MM.1S (cell line): Measurements from ENCODE around the gene IQSEC1.

Experiments used
- DNase-seq: peaks from one replicate; pipeline ENCODE4 v3.0.0-alpha.2; 2015
- H2AFZ ChIP-seq: fragments of 300-600 bp; sonication (generic); 2 replicates; pipeline ENCODE4 v1.6.0; 2016; ENCODE audit warnings: antibody characterized with exemption, low read length
- H3F3A ChIP-seq: fragments of 300-600 bp; sonication (generic); 2 replicates; pipeline ENCODE4 v1.6.1; 2016; ENCODE audit warnings: mild to moderate bottlenecking, antibody characterized with exemption, low read length, moderate library complexity, mixed read lengths; ENCODE audit not compliant: insufficient read depth
- H3K27ac ChIP-seq: fragments of 300-600 bp; sonication (generic); 2 replicates; pipeline ENCODE4 v1.5.1; 2016; ENCODE audit warnings: mild to moderate bottlenecking, low read length
- H3K27me3 ChIP-seq: fragments of 300-600 bp; sonication (generic); replicated peaks from 2 replicates; pipeline ENCODE4 v1.6.0; 2016; ENCODE audit warnings: low read length; ENCODE audit not compliant: insufficient read depth
- H3K36me3 ChIP-seq: fragments of 300-600 bp; sonication (generic); replicated peaks from 2 replicates; pipeline ENCODE4 v1.6.1; 2016; ENCODE audit warnings: mild to moderate bottlenecking, low read length, mixed read lengths; ENCODE audit not compliant: insufficient read depth
- H3K4me1 ChIP-seq: fragments of 300-600 bp; sonication (generic); 2 replicates; pipeline ENCODE4 v1.6.1; 2016; ENCODE audit warnings: low read length, mixed read lengths
- H3K4me2 ChIP-seq: fragments of 300-600 bp; sonication (generic); 2 replicates; pipeline ENCODE4 v1.6.0; 2016; ENCODE audit warnings: low read depth, low read length
- H3K4me3 ChIP-seq: fragments of 300-600 bp; sonication (generic); 2 replicates; pipeline ENCODE4 v1.5.1; 2016; ENCODE audit warnings: low read length, mixed read lengths
- H3K79me2 ChIP-seq: fragments of 300-600 bp; sonication (generic); 2 replicates; pipeline ENCODE4 v1.6.1; 2016; ENCODE audit warnings: mixed run types, low read length, mixed read lengths
- H3K9ac ChIP-seq: fragments of 300-600 bp; sonication (generic); 2 replicates; pipeline ENCODE4 v1.6.1; 2016; ENCODE audit warnings: low read length, mixed read lengths
- H3K9me2 ChIP-seq: fragments of 300-600 bp; sonication (generic); replicated peaks from 2 replicates; pipeline ENCODE4 v1.6.1; 2016; ENCODE audit warnings: mild to moderate bottlenecking, low read length, mixed read lengths; ENCODE audit not compliant: insufficient read depth
- H3K9me3 ChIP-seq: fragments of 300-600 bp; sonication (generic); replicated peaks from 2 replicates; pipeline ENCODE4 v1.6.1; 2016; ENCODE audit warnings: mild to moderate bottlenecking, low read length, mixed read lengths; ENCODE audit not compliant: insufficient read depth
- H4K20me1 ChIP-seq: fragments of 300-600 bp; sonication (generic); 2 replicates; pipeline ENCODE4 v1.6.1; 2016; ENCODE audit warnings: mild to moderate bottlenecking, low read length, moderate library complexity, mixed read lengths; ENCODE audit not compliant: insufficient read depth
- EZH2 ChIP-seq: fragments of 300-600 bp; sonication (generic); optimal IDR thresholded peaks from 2 replicates; pipeline ENCODE3; 2017; ENCODE audit warnings: low read depth, mild to moderate bottlenecking, antibody characterized with exemption, low read length, mixed read lengths
- EZH2phosphoT487 ChIP-seq: fragments of 300-600 bp; sonication (generic); IDR thresholded peaks from 2 replicates; pipeline ENCODE4 v1.6.1; 2018; ENCODE audit warnings: antibody characterized with exemption, low read length
- TF ChIP-seq, protein P1 (sequence below): fragments of 300-600 bp; sonication (generic); IDR thresholded peaks from 2 replicates; pipeline ENCODE4 v1.5.1; 2016; ENCODE audit warnings: antibody characterized with exemption, low read length, mixed read lengths

Gene IQSEC1

DNA sequence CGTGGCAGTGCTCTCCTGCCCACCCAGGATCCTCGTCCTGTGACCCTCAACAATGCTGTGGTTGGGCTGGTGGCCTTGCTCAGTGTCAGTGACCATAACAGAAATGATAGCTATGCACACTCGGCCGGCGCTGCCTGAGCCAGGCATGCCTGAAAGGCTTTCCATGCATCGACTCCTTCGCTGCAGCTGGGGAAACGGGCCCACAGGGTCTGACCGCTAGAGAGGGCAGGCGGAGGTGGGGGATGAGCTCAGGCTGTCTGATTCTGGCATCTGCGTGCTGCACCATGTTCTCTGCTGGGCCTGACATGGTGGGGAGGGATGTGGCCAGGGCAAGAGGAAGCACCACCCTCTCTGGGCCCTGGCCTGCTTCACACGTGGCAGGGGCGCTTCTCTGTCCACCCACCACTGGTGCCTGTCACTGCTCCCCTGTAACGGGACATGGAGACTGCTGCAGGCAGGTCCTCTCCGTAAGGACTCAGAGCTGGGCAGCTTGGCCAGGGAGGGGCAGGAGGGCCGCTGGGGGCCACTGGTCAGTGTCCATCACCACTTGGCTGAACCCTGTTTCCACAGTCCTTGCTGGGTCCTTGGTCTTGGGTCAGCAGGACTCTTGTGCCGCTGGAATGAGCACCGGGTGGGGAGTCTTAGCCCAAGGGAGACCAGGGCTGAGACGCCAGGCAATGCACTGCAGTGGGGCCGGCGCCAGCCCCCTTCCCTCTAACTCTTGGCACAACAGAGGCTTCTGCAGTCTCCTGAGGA is 167.7 kb downstream of the IQSEC1 start:
- Histone ChIP-seq H3K27ac (no peak overlapping the region), H3K4me1 (no peaks in the 10 kb centered on the region), H3K9me3 (no peaks in the 10 kb centered on the region), H3K9ac (no peak overlapping the region), H3F3A (no peaks in the 10 kb centered on the region), H3K4me2 (no peak overlapping the region), H3K27me3 (no peaks in the 10 kb centered on the region), H3K79me2 (no peaks in the 10 kb centered on the region), H2AFZ (no peak overlapping the region), H3K4me3 (no peak overlapping the region), H3K36me3 (no peaks in the 10 kb centered on the region; the same call in none of the 2 replicates), H3K9me2 (no peaks in the 10 kb centered on the region), H4K20me1 (no peaks in the 10 kb centered on the region)
- TF ChIP-seq EZH2phosphoT487, result no peak
- TF ChIP-seq EZH2, result no peak
- TF ChIP-seq, protein P1, sequence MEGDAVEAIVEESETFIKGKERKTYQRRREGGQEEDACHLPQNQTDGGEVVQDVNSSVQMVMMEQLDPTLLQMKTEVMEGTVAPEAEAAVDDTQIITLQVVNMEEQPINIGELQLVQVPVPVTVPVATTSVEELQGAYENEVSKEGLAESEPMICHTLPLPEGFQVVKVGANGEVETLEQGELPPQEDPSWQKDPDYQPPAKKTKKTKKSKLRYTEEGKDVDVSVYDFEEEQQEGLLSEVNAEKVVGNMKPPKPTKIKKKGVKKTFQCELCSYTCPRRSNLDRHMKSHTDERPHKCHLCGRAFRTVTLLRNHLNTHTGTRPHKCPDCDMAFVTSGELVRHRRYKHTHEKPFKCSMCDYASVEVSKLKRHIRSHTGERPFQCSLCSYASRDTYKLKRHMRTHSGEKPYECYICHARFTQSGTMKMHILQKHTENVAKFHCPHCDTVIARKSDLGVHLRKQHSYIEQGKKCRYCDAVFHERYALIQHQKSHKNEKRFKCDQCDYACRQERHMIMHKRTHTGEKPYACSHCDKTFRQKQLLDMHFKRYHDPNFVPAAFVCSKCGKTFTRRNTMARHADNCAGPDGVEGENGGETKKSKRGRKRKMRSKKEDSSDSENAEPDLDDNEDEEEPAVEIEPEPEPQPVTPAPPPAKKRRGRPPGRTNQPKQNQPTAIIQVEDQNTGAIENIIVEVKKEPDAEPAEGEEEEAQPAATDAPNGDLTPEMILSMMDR, result no peak
- no peak for DNase-seq

DNA sequence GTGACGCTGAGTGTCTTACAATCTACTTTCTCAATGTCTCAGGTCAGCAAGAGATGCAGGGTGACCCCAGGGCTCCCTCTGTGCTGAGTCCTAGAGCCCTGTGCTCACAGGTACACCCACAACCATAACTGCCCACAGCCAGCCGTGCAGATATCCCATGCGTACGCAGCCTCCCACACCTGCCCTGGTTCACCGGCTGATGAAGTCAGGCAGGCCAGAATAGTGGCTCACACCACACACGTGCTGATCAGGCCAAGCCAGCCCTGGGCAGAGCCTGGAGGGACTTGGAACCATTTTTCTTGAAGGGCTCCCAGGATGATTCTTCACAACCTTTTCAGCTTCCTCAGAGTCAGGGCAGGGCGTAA is 168.3 kb downstream of the IQSEC1 start:
- no peak for DNase-seq
- H2AFZ ChIP-seq, result no peak overlapping the region
- TF ChIP-seq EZH2phosphoT487 (no peak), EZH2 (no peak)
- TF ChIP-seq, protein P1, result no peak
- no peak overlapping the region for H3K4me3 ChIP-seq
- no peaks in the 10 kb centered on the region; the same call in 1 of the 2 replicates for H3K36me3 ChIP-seq
- no peak overlapping the region for H3K4me2 ChIP-seq
- no peaks in the 10 kb centered on the region for H3K9me2 ChIP-seq
- H3K9ac ChIP-seq, result no peak overlapping the region
- no peak overlapping the region for H3K27ac ChIP-seq
- H3K9me3 ChIP-seq, result no peaks in the 10 kb centered on the region
- no peaks in the 10 kb centered on the region for H3F3A ChIP-seq
- no peaks in the 10 kb centered on the region for H4K20me1 ChIP-seq
- no peaks in the 10 kb centered on the region for H3K27me3 ChIP-seq
- H3K4me1 ChIP-seq, result no peaks in the 10 kb centered on the region
- no peaks in the 10 kb centered on the region for H3K79me2 ChIP-seq

DNA sequence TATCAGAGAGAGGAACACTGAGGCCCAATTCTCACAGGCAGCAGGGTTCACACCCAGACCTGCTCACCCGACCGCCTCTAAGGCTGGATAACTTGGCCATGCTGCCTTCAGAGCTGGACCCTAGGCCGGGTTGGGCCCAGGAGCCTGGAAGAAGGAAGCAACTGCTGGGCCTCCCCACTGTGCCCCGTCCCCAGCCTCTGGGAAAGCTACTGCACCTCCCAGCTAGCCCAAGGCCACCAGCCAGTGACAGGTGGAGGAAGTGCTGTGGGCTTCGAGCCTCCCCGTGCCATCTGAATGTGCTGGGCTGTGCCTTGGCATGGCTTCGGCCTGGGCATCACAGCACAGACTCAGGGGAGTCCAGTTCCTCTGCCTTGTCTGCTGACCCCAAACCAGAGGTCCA is 169.3 kb downstream of the IQSEC1 start:
- Histone ChIP-seq H3K4me3 (no peak overlapping the region), H3F3A (no peaks in the 10 kb centered on the region), H3K36me3 (no peaks in the 10 kb centered on the region; the same call in 1 of the 2 replicates), H3K27ac (no peak overlapping the region), H2AFZ (no peak overlapping the region), H3K9ac (no peak overlapping the region), H3K9me3 (no peaks in the 10 kb centered on the region), H3K27me3 (no peaks in the 10 kb centered on the region), H3K4me1 (no peaks in the 10 kb centered on the region), H3K79me2 (no peaks in the 10 kb centered on the region), H4K20me1 (no peaks in the 10 kb centered on the region), H3K9me2 (no peaks in the 10 kb centered on the region), H3K4me2 (no peak overlapping the region)
- DNase-seq, result no peak
- no peak for TF ChIP-seq EZH2phosphoT487
- TF ChIP-seq EZH2, result no peak
- TF ChIP-seq, protein P1, result no peak
